HepG2 (cell line): Measurements from ENCODE around the gene VEGFA. TPM values are rescaled to one million over a fixed set of nuclear protein-coding genes. Genes with fewer than 3 reads are reported as not detected.
"Not testable (repeated sequence)": the region's sequence is repeated elsewhere in the genome, so short reads cannot be mapped to it uniquely, and the experiment has no call there.

ENCODE experiments used
- ATAC-seq: fragments of 200-7000 bp; cut with Tn5 transposase; 3 replicates; pipeline ENCODE4 v1.9.1; 2020; ENCODE audit warnings: mild to moderate bottlenecking, moderate library complexity
- BruUV-seq: library from RNA; stranded (reverse); fragments of 400-500 nt; replicated peaks from 2 replicates; lab custom pipeline; 2021; lab: Mats Ljungman, UMichigan
- CTCF ChIA-PET: fragments of 300-600 bp; formaldehyde crosslinking; extraction: SDS; loops from one replicate; lab custom pipeline; 2021; ENCODE audit warnings: low total read pairs, inconsistent platforms, low intra/inter-chr PET ratio; lab: Yijun Ruan, JAX
- POLR2A ChIA-PET: fragments of 350-600 bp; sonication (Branson Sonifier 250); formaldehyde crosslinking; loops from one replicate; lab custom pipeline; 2020; ENCODE audit warnings: antibody characterized with exemption, inconsistent platforms; lab: Yijun Ruan, JAX
- DNase-seq: peaks from one replicate; pipeline ENCODE4 v3.0.0-alpha.2; 2015; ENCODE audit warnings: low spot score
- FAIRE-seq: peaks from 3 replicates; lab custom pipeline; 2011; peaks lifted over from hg19 to GRCh38; lab: Jason Lieb, UNC
- H2AFZ ChIP-seq: one replicate; pipeline ENCODE4 v1.6.1; 2011; ENCODE audit warnings: low read length, inconsistent platforms
- H3K27ac ChIP-seq: fragments of 300-600 bp; 3 replicates; pipeline ENCODE4 v1.8.0; 2011; ENCODE audit warnings: mixed run types, mild to moderate bottlenecking, mixed read lengths, low read length, inconsistent platforms; ENCODE audit not compliant: insufficient read depth; ENCODE audit errors: extremely low read length
- H3K27me3 ChIP-seq, 2 experiments: fragments of 200-600 bp in 1 of 2; 2 replicates in 1 of 2; 3 replicates in 1 of 2; pipeline versions ENCODE4 v1.6.0 to v1.8.0; 2011; ENCODE audit warnings: low read length in 2 of 2, mild to moderate bottlenecking in 2 of 2, moderate library complexity in 2 of 2, inconsistent platforms in 1 of 2; ENCODE audit not compliant: insufficient read depth in 2 of 2, control insufficient read depth in 1 of 2
- H3K36me3 ChIP-seq, 2 experiments: fragments of 200-600 bp in 1 of 2; replicated peaks in 1 of 2; 2 replicates in 1 of 2; 3 replicates in 1 of 2; pipeline versions ENCODE4 v1.5.1 to v1.8.0; 2011; ENCODE audit warnings: low read length in 2 of 2, inconsistent platforms in 1 of 2; ENCODE audit not compliant: insufficient read depth in 2 of 2, control insufficient read depth in 1 of 2
- H3K4me1 ChIP-seq: 2 replicates; pipeline ENCODE4 v1.5.1; 2012; ENCODE audit warnings: low read length, inconsistent platforms; ENCODE audit not compliant: insufficient read depth
- H3K4me2 ChIP-seq: 2 replicates; pipeline ENCODE4 v1.6.0; 2011; ENCODE audit warnings: low read depth, low read length, inconsistent platforms
- H3K4me3 ChIP-seq, 3 experiments: fragments of 200-600 bp in 1 of 3; sonication (generic), shearing (Covaris generic) in 1 of 3; replicated peaks in 1 of 3; 2 replicates each; pipeline ENCODE4 v1.5.1; 2011 to 2016; ENCODE audit warnings: low read length in 3 of 3, inconsistent platforms in 2 of 3, low read depth in 2 of 3, mild to moderate bottlenecking in 2 of 3, control low read depth in 1 of 3, mixed read lengths in 1 of 3; ENCODE audit not compliant: insufficient read depth in 1 of 3
- H3K79me2 ChIP-seq: one replicate; pipeline ENCODE4 v1.6.1; 2011; ENCODE audit warnings: low read length, inconsistent platforms; ENCODE audit not compliant: insufficient read depth
- H3K9ac ChIP-seq: 2 replicates; pipeline ENCODE4 v1.6.0; 2011; ENCODE audit warnings: mild to moderate bottlenecking, low read depth, low read length, inconsistent platforms; ENCODE audit not compliant: insufficient read depth
- H3K9me3 ChIP-seq: 2 replicates; pipeline ENCODE4 v1.5.1; 2012; ENCODE audit warnings: mild to moderate bottlenecking, low read length
- H4K20me1 ChIP-seq: 2 replicates; pipeline ENCODE4 v1.6.0; 2011; ENCODE audit warnings: inconsistent platforms, mild to moderate bottlenecking, low read length, moderate library complexity; ENCODE audit not compliant: insufficient read depth
- CEBPG ChIP-seq: IDR thresholded peaks from 2 replicates; pipeline ENCODE4 v1.6.1; 2016
- EHMT2 ChIP-seq: fragments of 200-600 bp; sonication (generic); IDR thresholded peaks from 2 replicates; pipeline ENCODE4 v1.7.0; 2017; ENCODE audit warnings: antibody characterized with exemption, low read depth, low read length, borderline replicate concordance
- HOXA3 ChIP-seq: sonication (generic); formaldehyde crosslinking; IDR thresholded peaks from 2 replicates; pipeline ENCODE4 v1.5.0; 2020; ENCODE audit warnings: missing genetic modification reagents
- STAT5B ChIP-seq: sonication (generic); formaldehyde crosslinking; IDR thresholded peaks from 2 replicates; pipeline ENCODE4 v1.4.0; 2020; ENCODE audit warnings: missing genetic modification reagents
- ZFP36L1 ChIP-seq: sonication (generic); formaldehyde crosslinking; IDR thresholded peaks from 2 replicates; pipeline ENCODE4 v1.8.0; 2022; ENCODE audit warnings: mild to moderate bottlenecking, missing genetic modification reagents, moderate library complexity
- ZNF33A ChIP-seq: sonication (generic); formaldehyde crosslinking; IDR thresholded peaks from 2 replicates; pipeline ENCODE4 v1.5.1; 2020; ENCODE audit warnings: missing genetic modification reagents, mild to moderate bottlenecking, moderate library complexity, borderline replicate concordance
- ZNF563 ChIP-seq: sonication (generic); formaldehyde crosslinking; IDR thresholded peaks from 2 replicates; pipeline ENCODE4 v1.8.0; 2022; ENCODE audit warnings: mild to moderate bottlenecking, moderate library complexity, missing genetic modification reagents
- WGBS: methylation state at CpG from one replicate; pipeline ENCODE4 v1.1.6; 2017; ENCODE audit warnings: low lambda C conversion rate; 5-methylcytosine and 5-hydroxymethylcytosine counted together
- in situ Hi-C: cut with HindIII; loops from 2 replicates; pipeline ENCODE4 v1.10.0; 2017; ENCODE audit warnings: low pct_unique_long_range_greater_than_20kb; ENCODE audit not compliant: extremely low pct_ligation_motif_present
- intact Hi-C: fragments of 100-400 bp; cut with micrococcal nuclease; formaldehyde crosslinking; loops from one replicate; pipeline ENCODE4 v1.10.0; 2022; ENCODE audit not compliant: unreplicated experiment
- polyA plus RNA-seq, 8 experiments: library from polyadenylated mRNA; depleted of rRNA in 3 of 8; stranded (reverse) in 7 of 8; unstranded in 1 of 8; fragments of >200 nt; fragmentation: Illumina TruSeq in 4 of 8; extraction: Trizol in 4 of 8; gene quantifications; 2 replicates each; pipeline versions ENCODE4 v1.2.1 to v1.2.3, GENCODE V29; 2011 to 2016; ENCODE audit warnings: low read depth in 4 of 8, missing spikeins in 1 of 8, mixed read lengths in 1 of 8; ENCODE audit not compliant: insufficient read depth in 1 of 8
- total RNA-seq, 5 experiments: library from RNA; depleted of rRNA; stranded (reverse); fragments of >200 nt; fragmentation: Illumina TruSeq; extraction: Trizol; gene quantifications; 2 replicates each; pipeline ENCODE4 v1.2.3, GENCODE V29; 2016; ENCODE audit warnings: low read depth in 1 of 5
- TF ChIP-seq, protein P1 (sequence below): IDR thresholded peaks from 2 replicates; pipeline ENCODE4 v1.6.1; 2012; ENCODE audit warnings: inconsistent platforms

Gene VEGFA
- total and polyA plus RNA-seq, 2 of the 13 experiments (the other 11 are each of a cell fraction or from before 2014, with no cell fraction given), result 68.1 to 629 TPM

- TF ChIP-seq EHMT2 (no peak), STAT5B (CRISPR knock-in tag) (no peak), HOXA3 (CRISPR knock-in tag) (no peak), ZNF563 (0 out of 2 replicates have a peak, but pooled peaks have one; percentile 10), ZFP36L1 (CRISPR knock-in tag) (peak; percentile 29; the same call in 1 of the 2 replicates), ZNF33A (no peak)
- TF ChIP-seq, protein P1, sequence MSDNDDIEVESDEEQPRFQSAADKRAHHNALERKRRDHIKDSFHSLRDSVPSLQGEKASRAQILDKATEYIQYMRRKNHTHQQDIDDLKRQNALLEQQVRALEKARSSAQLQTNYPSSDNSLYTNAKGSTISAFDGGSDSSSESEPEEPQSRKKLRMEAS, result peak; percentile 34; the same call in 1 of the 2 replicates
These were observed 47.2 kb downstream of the VEGFA start (continued) for GRCh38 chr6:43817192-43817591.

DNA sequence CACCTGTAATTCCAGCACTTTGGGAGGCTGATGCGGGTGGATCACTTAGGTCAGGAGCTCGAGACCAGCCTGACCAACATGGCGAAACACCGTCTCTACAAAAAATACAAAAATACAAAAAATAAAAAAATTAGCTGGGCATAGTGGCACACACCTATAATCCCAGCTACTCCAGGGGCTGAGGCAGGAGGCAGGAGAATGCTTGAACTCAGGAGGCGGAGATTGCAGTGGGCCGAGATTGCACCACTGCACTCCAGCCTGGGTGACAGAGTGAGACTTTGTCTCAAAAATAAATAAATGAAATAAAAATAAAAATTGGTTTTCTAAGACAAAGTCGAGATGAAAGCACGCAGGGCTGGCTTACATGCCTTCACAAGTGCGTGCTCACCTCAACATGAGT is 49.0 kb downstream of the VEGFA start:
- H3K4me3 ChIP-seq, H4K20me1 ChIP-seq, H3K27ac ChIP-seq, H3K36me3 ChIP-seq, FAIRE-seq, ATAC-seq, BruUV-seq, H3K9ac ChIP-seq, H3K4me2 ChIP-seq, H3K79me2 ChIP-seq, H2AFZ ChIP-seq, in situ Hi-C loops, H3K27me3 ChIP-seq, intact Hi-C loops, DNase-seq, H3K9me3 ChIP-seq: not testable (repeated sequence)
- CTCF ChIA-PET, result interaction anchor here (2.7 to 3.6 kb wide), 2 partner anchors 44 to 49 kb away, joined by 19 read pairs; partner anchors contain the start of gene VEGFA
- POLR2A ChIA-PET, result interaction anchor here (1.4 kb wide), 1 partner anchor 49 kb away, joined by 3 read pairs; the partner anchor contains the start of gene VEGFA
- WGBS, result 36% methylated on average over 9 of the region's 9 CpGs
- TF ChIP-seq CEBPG (CRISPR knock-in tag), result 0 out of 2 replicates have a peak, but pooled peaks have one; percentile 16
- H3K4me1 ChIP-seq, result peaks cover 42% of the 10 kb centered on the region
